HepG2 (cell line): ENCODE data around the gene ZNF17. TPM values are rescaled to one million over a fixed set of nuclear protein-coding genes. Genes with fewer than 3 reads are reported as not detected.

Experiments used
- CCDC6 ChIP-seq: sonication (generic); formaldehyde crosslinking; IDR thresholded peaks from 2 replicates; pipeline ENCODE4 v1.8.1; 2022; ENCODE audit warnings: mild to moderate bottlenecking, missing genetic modification reagents, moderate library complexity
- CREM ChIP-seq, 2 experiments: sonication (generic) in 1 of 2; formaldehyde crosslinking in 1 of 2; IDR thresholded peaks; 2 replicates each; pipeline versions ENCODE4 v1.4.0 to v1.6.1; 2016 to 2020; ENCODE audit warnings: antibody characterized with exemption in 1 of 2, mild to moderate bottlenecking in 1 of 2, missing genetic modification reagents in 1 of 2
- ESRRA ChIP-seq: sonication (generic); formaldehyde crosslinking; IDR thresholded peaks from 2 replicates; pipeline ENCODE4 v1.5.1; 2020; ENCODE audit warnings: mild to moderate bottlenecking, low read depth, missing genetic modification reagents
- FOXM1 ChIP-seq: sonication (generic); formaldehyde crosslinking; IDR thresholded peaks from 2 replicates; pipeline ENCODE4 v1.5.0; 2020; ENCODE audit warnings: missing genetic modification reagents
- FOXO1 ChIP-seq: sonication (generic); formaldehyde crosslinking; IDR thresholded peaks from 2 replicates; pipeline ENCODE4 v1.4.0; 2020; ENCODE audit warnings: missing genetic modification reagents
- GABPB1 ChIP-seq: IDR thresholded peaks from 2 replicates; pipeline ENCODE4 v1.6.1; 2016; ENCODE audit warnings: mild to moderate bottlenecking, missing genetic modification reagents, moderate library complexity, missing compliant biosample characterization
- IKZF5 ChIP-seq: IDR thresholded peaks from 2 replicates; pipeline ENCODE4 v1.6.1; 2018; ENCODE audit warnings: missing genetic modification reagents, mild to moderate bottlenecking, missing compliant biosample characterization
- LCORL ChIP-seq, 2 experiments: fragments of 450-650 bp in 1 of 2; sonication (generic) in 1 of 2; formaldehyde crosslinking in 1 of 2; IDR thresholded peaks; 2 replicates each; pipeline versions ENCODE4 v1.5.0 to v1.6.1; 2017 to 2020; ENCODE audit warnings: antibody characterized with exemption in 1 of 2, missing genetic modification reagents in 1 of 2
- MBNL3 ChIP-seq: fragments of 250-450 bp; sonication (Bioruptor Pico); conservative IDR thresholded peaks from 2 replicates; pipeline ENCODE4 v1.8.0; 2022; ENCODE audit warnings: mild to moderate bottlenecking, inconsistent platforms
- MED1 ChIP-seq: sonication (generic); formaldehyde crosslinking; IDR thresholded peaks from 2 replicates; pipeline ENCODE4 v1.4.0; 2020; ENCODE audit warnings: missing genetic modification reagents
- MTA3 ChIP-seq: sonication (generic); formaldehyde crosslinking; IDR thresholded peaks from 2 replicates; pipeline ENCODE4 v1.4.0; 2020; ENCODE audit warnings: missing genetic modification reagents
- NCOA1 ChIP-seq: sonication (generic); formaldehyde crosslinking; IDR thresholded peaks from 2 replicates; pipeline ENCODE4 v1.9.0; 2021; ENCODE audit warnings: missing genetic modification reagents
- NCOR1 ChIP-seq: fragments of 200-600 bp; sonication (generic); IDR thresholded peaks from 2 replicates; pipeline ENCODE4 v1.7.0; 2017; ENCODE audit warnings: antibody characterized with exemption, low read length, borderline replicate concordance
- SRSF1 ChIP-seq: fragments of 200-400 bp; formaldehyde crosslinking; optimal IDR thresholded peaks from 2 replicates; pipeline ENCODE3; 2017; ENCODE audit warnings: mild to moderate bottlenecking, low read depth, low read length, moderate library complexity
- ZFP90 ChIP-seq: sonication (generic); formaldehyde crosslinking; IDR thresholded peaks from 2 replicates; pipeline ENCODE4 v1.8.0; 2022; ENCODE audit warnings: missing genetic modification reagents, mild to moderate bottlenecking, inconsistent platforms, borderline replicate concordance
- ZNF331 ChIP-seq: sonication (generic); formaldehyde crosslinking; IDR thresholded peaks from 2 replicates; pipeline ENCODE4 v1.4.0; 2020; ENCODE audit warnings: missing genetic modification reagents
- ZNF572 ChIP-seq: sonication (generic); formaldehyde crosslinking; IDR thresholded peaks from 2 replicates; pipeline ENCODE4 v1.5.1; 2020; ENCODE audit warnings: mild to moderate bottlenecking, missing genetic modification reagents
- ZNF775 ChIP-seq: sonication (generic); formaldehyde crosslinking; IDR thresholded peaks from 2 replicates; pipeline ENCODE4 v1.4.0; 2020; ENCODE audit warnings: missing genetic modification reagents, mild to moderate bottlenecking, moderate library complexity, borderline replicate concordance
- polyA plus RNA-seq, 8 experiments: library from polyadenylated mRNA; depleted of rRNA in 3 of 8; stranded (reverse) in 7 of 8; unstranded in 1 of 8; fragments of >200 nt; fragmentation: Illumina TruSeq in 4 of 8; extraction: Trizol in 4 of 8; gene quantifications; 2 replicates each; pipeline versions ENCODE4 v1.2.1 to v1.2.3, GENCODE V29; 2011 to 2016; ENCODE audit warnings: low read depth in 4 of 8, missing spikeins in 1 of 8, mixed read lengths in 1 of 8; ENCODE audit not compliant: insufficient read depth in 1 of 8
- total RNA-seq, 5 experiments: library from RNA; depleted of rRNA; stranded (reverse); fragments of >200 nt; fragmentation: Illumina TruSeq; extraction: Trizol; gene quantifications; 2 replicates each; pipeline ENCODE4 v1.2.3, GENCODE V29; 2016; ENCODE audit warnings: low read depth in 1 of 5
- TF ChIP-seq, protein P1 (sequence below): sonication (generic); formaldehyde crosslinking; IDR thresholded peaks from 2 replicates; pipeline ENCODE4 v1.4.0; 2020; ENCODE audit warnings: mild to moderate bottlenecking, missing genetic modification reagents
- TF ChIP-seq, protein P2 (sequence below): sonication (generic); formaldehyde crosslinking; IDR thresholded peaks from 2 replicates; pipeline ENCODE4 v1.4.0; 2020; ENCODE audit warnings: mild to moderate bottlenecking, low read depth, missing genetic modification reagents

Gene ZNF17
- total and polyA plus RNA-seq, 2 of the 13 experiments (the other 11 are each of a cell fraction or from before 2014, with no cell fraction given), result 3.7 to 10.1 TPM

GRCh38 chr19:57389730-57390598 lies 21.0 kb upstream of the ZNF17 start, which contains the start of gene ZNF548 (continued):
- TF ChIP-seq, protein P1, sequence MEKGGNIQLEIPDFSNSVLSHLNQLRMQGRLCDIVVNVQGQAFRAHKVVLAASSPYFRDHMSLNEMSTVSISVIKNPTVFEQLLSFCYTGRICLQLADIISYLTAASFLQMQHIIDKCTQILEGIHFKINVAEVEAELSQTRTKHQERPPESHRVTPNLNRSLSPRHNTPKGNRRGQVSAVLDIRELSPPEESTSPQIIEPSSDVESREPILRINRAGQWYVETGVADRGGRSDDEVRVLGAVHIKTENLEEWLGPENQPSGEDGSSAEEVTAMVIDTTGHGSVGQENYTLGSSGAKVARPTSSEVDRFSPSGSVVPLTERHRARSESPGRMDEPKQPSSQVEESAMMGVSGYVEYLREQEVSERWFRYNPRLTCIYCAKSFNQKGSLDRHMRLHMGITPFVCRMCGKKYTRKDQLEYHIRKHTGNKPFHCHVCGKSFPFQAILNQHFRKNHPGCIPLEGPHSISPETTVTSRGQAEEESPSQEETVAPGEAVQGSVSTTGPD (CRISPR knock-in tag), result peak; percentile 99
- TF ChIP-seq LCORL (IDR thresholded peaks at IDR 0.05) (no peak), LCORL (CRISPR knock-in tag; IDR thresholded peaks at IDR 0.05) (peak; percentile 38; the same call in 1 of the 2 replicates), IKZF5 (CRISPR knock-in tag) (peak; percentile 73; the same call in 1 of the 2 replicates), MBNL3 (CRISPR knock-in tag) (no peak), NCOR1 (peak; percentile 46; the same call in 1 of the 2 replicates), ZFP90 (CRISPR knock-in tag) (0 out of 2 replicates have a peak, but pooled peaks have one; percentile 12), CCDC6 (CRISPR knock-in tag) (peak; percentile 80; the same call in 1 of the 2 replicates), ZNF775 (no peak), MED1 (CRISPR knock-in tag) (peak; percentile 49; the same call in 1 of the 2 replicates), CREM (IDR thresholded peaks at IDR 0.05) (peak; percentile 99), CREM (CRISPR knock-in tag; IDR thresholded peaks at IDR 0.05) (peak; percentile 65; the same call in 1 of the 2 replicates), ZNF331 (peak; percentile 51), NCOA1 (CRISPR knock-in tag) (0 out of 2 replicates have a peak, but pooled peaks have one; percentile 69), FOXO1 (CRISPR knock-in tag) (peak; percentile 70), GABPB1 (CRISPR knock-in tag) (peak; percentile 98), ZNF572 (CRISPR knock-in tag) (peak; percentile 85; the same call in 1 of the 2 replicates), FOXM1 (no peak), ESRRA (CRISPR knock-in tag) (peak; percentile 50; the same call in 1 of the 2 replicates), SRSF1 (no peak), MTA3 (no peak)
- TF ChIP-seq, protein P2, sequence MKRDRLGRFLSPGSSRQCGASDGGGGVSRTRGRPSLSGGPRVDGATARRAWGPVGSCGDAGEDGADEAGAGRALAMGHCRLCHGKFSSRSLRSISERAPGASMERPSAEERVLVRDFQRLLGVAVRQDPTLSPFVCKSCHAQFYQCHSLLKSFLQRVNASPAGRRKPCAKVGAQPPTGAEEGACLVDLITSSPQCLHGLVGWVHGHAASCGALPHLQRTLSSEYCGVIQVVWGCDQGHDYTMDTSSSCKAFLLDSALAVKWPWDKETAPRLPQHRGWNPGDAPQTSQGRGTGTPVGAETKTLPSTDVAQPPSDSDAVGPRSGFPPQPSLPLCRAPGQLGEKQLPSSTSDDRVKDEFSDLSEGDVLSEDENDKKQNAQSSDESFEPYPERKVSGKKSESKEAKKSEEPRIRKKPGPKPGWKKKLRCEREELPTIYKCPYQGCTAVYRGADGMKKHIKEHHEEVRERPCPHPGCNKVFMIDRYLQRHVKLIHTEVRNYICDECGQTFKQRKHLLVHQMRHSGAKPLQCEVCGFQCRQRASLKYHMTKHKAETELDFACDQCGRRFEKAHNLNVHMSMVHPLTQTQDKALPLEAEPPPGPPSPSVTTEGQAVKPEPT (CRISPR knock-in tag), result 0 out of 2 replicates have a peak, but pooled peaks have one; percentile 47
